Fibroblast of the aortic adventitia (primary cell): ENCODE data around the gene FOXN3. TPM values are rescaled to one million over a fixed set of nuclear protein-coding genes. Genes with fewer than 3 reads are reported as not detected.

ENCODE experiments used
- DNase-seq: peaks from one replicate; pipeline ENCODE4 v3.0.0-alpha.2; 2010; ENCODE audit warnings: low read depth
- H3K4me3 ChIP-seq: 2 replicates; pipeline ENCODE4 v1.5.1; 2011; ENCODE audit warnings: low read depth, mild to moderate bottlenecking, control low read depth, low read length, moderate library complexity
- CTCF ChIP-seq: IDR thresholded peaks from 2 replicates; pipeline ENCODE4 v1.5.1; 2011; ENCODE audit warnings: mild to moderate bottlenecking, low read length, control low read depth, inconsistent platforms; ENCODE audit not compliant: insufficient read depth
- total RNA-seq: library from RNA; depleted of rRNA; stranded (reverse); fragments of >200 nt; gene quantifications from 2 replicates; pipeline ENCODE4 v1.2.3, GENCODE V29; 2012; ENCODE audit warnings: low replicate concordance

FOXN3 gene
- total RNA-seq, 1 donor: 35.3 TPM

- TF ChIP-seq CTCF: no peak
- no peak for DNase-seq
- no peak overlapping the region for H3K4me3 ChIP-seq
Observed at GRCh38 chr14:89188492-89188891, 228.5 kb downstream of the FOXN3 start.

GRCh38 chr14:89187501-89187900, 229.5 kb downstream of the FOXN3 start:
- no peak for TF ChIP-seq CTCF
- H3K4me3 ChIP-seq: no peak overlapping the region
- no peak for DNase-seq

GRCh38 chr14:89186856-89187376, 230.1 kb downstream of the FOXN3 start:
- no peak for TF ChIP-seq CTCF
- DNase-seq: no peak
- H3K4me3 ChIP-seq: no peak overlapping the region

- TF ChIP-seq CTCF: no peak
- no peak overlapping the region for H3K4me3 ChIP-seq
- peak; percentile 66 for DNase-seq
Observed at GRCh38 chr14:89185919-89186855, 230.8 kb downstream of the FOXN3 start.

- no peak for TF ChIP-seq CTCF
- DNase-seq: no peak
Observed at GRCh38 chr14:89184952-89185351, 232.1 kb downstream of the FOXN3 start.

GRCh38 chr14:89182326-89182725, 234.7 kb downstream of the FOXN3 start:
- TF ChIP-seq CTCF: no peak

More at GRCh38 chr14:89184952-89185351, 232.1 kb downstream of the FOXN3 start:
- no peak overlapping the region for H3K4me3 ChIP-seq

More at GRCh38 chr14:89182326-89182725, 234.7 kb downstream of the FOXN3 start:
- no peak overlapping the region for H3K4me3 ChIP-seq
- no peak for DNase-seq
